ENCODE data around the gene NOP10.
"Not testable (repeated sequence)": the region's sequence is repeated elsewhere in the genome, so short reads cannot be mapped to it uniquely, and the experiment has no call there.

The NOP10 gene

DNA sequence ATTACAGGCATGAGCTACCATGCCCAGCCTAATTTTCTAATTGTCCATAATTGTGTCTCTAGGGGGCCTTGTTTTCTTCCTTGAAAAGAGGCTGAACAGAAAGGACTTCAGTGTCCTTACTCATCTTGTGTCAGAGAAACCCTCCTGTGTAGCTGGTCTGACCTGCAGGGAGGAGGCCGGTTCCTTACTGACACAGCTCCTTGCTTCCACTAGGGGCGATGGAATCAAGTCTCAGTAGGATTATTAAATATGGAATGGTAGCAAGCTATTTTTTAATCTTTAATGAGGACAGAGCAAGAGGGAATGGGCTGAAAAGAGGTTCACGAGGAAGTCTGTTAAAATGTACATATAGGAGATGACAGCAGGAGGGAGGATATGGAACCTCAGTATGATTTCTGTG is 15.4 kb upstream of the NOP10 start:
- no peak for DNase-seq

DNA sequence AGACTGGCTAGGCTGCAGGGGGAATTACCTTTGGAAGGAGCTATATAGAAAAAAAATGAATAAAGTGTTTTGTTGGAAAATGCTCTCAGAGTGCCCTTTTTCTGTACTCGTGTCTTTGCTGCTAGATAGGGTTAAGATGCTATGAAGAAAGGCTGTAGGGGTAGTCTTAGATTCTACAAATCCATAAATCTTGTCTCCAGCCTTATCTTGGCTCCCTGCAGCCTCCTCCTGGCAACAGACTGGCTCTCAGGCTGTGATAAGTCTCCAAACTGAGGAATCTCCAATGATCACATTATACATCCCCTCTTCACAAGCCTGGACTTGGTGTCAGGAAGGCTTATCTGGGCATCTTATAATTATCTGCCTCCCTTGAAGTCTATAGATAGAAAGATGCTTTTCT is 14.7 kb upstream of the NOP10 start:
- no peak for DNase-seq

DNA sequence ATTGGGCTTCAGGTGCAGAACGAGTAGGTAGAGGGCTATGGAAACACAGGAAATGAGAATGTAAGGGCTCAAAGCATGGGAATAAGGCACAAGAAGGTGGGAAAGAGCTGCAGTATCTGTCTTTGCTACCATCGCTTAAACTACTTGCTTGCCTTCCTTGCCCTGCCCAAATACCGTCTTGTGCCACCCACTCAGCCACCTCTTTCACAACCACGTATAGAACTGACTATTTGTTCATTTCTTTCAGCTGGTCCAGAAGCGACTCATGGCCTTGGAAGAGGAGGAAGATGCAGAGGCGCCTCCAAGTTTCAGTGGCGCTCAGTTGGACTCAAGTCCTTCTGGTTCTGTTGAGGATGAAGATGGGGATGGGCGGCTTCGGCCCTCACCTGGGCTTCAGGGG is 12.3 kb upstream of the NOP10 start:
- no peak for DNase-seq

DNA sequence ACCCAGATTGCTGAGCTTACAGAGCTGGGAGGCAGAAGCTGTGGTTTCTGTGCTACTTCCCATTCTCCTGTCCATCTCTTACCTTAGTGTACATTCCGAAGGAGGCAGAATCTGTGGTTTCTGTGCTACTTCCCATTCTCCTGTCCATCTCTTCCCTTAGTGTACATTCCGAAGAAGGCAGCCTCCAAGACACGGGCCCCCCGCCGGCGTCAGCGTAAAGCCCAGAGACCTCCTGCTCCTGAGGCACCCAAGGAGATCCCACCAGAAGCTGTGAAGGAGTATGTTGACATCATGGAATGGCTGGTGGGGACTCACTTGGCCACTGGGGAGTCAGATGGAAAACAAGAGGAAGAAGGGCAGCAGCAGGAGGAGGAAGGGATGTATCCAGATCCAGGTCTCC is 11.3 kb upstream of the NOP10 start:
- DNase-seq = no peak

DNA sequence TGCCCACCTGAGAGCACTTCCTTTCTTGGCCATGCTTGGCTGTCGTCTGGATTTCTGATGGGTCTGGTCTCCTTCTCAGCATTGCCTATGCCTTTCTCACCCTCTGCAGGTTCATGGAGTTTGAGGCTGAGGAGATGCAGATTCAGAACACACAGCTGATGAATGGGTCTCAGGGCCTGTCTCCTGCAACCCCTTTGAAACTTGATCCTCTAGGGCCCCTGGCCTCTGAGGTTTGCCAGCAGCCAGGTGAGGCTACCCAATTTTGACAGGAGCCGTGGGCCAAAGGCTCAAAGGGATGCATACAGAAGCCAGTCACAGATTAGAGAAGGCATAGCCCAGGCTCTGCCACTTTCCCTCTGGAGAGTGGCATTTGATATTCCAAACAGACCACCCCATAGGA is 10.7 kb upstream of the NOP10 start:
- no peak for DNase-seq

DNA sequence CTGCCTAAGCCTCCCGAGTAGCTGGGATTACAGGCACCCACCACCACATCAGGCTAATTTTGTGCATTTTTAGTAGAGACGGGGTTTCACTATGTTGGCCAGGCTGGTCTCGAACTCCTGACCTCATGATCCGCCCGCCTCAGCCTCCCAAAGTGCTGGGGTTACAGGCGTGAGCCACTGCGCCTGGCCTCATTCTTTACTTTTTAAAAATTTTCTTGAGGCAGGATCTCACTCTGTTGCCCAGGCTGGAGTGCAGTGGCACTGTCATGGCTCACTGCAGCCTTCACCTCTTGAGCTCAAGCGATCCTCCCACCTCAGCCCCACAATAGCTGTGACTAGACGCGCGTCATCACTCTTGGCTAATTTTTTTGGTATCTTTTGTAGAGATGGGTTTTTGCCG is 10.1 kb upstream of the NOP10 start:
- DNase-seq = not testable (repeated sequence)

DNA sequence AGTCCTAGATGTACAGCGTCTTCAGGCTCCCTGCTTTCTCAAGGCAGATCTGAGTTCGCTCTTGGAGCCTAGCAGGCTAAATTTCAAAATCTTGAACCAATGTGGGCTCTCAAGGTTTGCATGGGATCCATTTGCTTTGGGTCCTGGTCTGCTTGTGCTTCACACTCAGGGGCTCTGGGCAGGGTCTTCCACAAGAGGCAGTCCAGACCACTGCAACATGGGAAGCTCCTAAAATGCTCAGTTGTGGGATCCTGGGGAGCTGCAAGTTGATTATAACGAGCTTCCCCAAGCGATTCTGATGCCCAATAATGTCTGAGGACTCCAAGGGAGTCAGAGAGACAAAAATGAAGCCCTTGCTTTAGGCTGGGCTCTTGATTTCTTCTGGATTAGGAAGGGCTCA is 6.8 kb upstream of the NOP10 start:
- no peak for DNase-seq

DNA sequence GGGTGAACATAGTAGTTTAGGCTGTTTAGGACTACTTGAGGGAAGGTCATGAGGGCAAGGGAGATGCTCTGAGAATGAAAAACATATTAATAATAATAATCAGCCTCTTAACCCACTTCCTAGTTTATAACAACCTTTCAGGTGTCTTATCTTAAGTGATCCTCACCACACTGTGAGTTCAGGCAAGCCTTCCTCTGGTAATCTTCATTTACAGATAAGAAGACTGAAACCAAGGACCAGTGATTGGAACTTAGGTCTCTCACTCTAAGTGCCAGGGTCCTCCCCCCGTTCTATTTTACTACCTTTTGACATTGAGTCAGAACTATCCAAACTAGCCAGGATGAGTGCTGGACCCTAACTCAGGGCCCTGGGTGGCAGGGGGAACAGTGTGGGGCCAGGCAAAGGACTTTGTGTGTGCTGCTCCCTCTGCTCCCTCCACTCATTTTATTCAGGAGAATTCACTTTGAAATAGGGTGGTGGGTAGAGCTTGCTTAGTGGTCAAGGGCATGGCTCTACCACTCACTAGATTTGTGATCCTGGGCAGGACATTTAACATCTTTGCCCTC is 5.9 kb upstream of the NOP10 start:
- DNase-seq = no peak

DNA sequence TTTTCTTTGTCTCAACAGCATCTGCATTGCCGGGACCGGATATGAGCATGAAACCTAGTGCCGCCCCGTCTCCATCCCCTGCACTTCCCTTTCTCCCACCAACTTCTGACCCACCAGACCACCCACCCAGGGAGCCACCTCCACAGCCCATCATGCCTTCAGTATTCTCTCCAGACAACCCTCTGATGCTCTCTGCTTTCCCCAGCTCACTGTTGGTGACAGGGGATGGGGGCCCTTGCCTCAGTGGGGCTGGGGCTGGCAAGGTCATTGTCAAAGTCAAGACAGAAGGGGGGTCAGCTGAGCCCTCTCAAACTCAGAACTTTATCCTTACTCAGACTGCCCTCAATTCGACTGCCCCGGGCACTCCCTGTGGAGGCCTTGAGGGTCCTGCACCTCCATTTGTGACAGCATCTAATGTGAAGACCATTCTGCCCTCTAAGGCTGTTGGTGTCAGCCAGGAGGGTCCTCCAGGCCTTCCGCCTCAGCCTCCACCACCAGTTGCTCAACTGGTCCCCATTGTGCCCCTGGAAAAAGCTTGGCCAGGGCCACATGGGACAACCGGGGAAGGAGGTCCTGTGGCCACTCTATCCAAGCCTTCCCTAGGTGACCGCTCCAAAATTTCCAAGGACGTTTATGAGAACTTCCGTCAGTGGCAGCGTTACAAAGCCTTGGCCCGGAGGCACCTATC is 5.2 kb upstream of the NOP10 start:
- DNase-seq = no peak

DNA sequence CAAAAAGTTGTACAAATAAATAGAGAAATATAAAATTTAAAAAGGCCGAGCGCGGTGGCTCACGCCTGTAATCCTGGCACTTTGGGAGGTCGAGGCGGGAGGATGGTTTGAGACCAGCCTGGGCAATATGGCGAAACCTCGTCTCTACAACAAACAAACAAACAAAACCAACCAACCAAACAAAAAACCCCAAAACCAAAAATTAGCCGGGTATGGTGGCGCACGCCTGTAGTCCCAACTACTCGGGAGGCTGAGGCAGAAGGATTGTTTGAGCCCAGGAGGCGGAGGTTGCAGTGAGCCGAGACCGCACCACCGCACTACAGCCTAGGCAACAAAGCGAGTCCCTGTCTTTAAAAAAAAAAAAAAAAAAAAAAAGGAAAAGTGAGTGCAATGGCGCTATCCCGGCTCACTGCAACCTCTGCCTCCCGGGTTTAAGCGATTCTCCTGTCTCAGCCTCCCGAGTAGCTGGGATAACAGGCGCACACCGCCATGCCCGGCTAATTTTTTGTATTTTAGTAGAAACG is 661 bp downstream of the NOP10 start:
- DNase-seq = not testable (repeated sequence)

DNA sequence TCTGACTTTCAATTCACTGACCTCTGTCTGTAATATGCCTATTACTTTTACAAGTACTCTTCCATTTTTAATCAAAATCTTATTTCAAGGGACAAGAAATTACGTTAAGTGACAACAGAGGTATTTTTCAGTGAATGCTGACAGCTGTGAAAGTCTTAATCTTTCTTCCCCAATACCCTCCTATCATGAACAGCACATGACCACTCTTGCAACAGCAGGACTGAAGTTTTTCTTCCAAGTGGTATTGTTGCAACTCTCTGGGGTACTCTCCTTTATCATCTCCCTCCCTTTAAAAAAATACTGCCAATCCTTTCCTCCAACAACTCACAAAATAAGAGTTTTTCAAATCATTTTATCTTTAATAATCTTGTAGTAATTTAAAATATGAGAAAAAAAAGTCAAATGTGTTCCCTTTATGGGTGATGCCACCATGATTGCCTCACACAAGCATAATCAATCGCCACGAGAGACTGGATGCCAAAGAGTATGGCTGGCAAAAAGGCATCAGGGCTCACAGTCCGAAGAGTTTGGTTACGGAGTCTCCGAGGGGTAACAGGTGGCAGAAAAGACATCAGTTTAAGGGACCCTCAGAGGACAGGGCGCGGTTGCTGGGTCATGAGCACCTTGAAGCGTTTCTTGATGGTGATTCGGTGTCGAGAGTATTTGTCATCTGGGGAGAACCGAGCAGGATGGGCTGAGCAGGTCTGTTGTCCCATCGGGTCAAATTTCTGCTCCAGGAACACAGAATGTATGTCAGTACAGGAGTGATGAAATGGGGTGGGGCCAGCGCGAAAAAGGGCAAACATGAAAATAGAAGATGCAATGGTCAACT is 1.3 kb downstream of the NOP10 start:
- DNase-seq = no peak

DNA sequence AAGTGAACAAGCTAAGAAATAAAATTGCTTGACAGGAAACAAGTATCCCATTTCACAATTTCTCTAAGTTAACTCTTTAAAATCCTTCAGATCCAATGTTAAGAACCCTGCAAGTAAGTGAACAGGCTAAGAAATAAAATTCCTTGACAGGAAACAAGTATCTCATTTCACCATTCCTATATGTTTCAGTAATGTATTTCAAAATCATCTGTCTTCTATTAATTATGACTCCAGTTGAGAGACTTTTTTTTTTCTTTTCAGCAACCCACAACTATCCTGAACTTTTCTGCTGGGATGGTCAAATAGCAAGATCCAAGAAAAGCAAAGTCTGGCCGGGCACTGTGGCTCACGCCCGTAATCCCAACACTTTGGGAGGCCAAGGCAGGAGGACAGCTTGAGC is 3.0 kb downstream of the NOP10 start:
- DNase-seq = no peak

DNA sequence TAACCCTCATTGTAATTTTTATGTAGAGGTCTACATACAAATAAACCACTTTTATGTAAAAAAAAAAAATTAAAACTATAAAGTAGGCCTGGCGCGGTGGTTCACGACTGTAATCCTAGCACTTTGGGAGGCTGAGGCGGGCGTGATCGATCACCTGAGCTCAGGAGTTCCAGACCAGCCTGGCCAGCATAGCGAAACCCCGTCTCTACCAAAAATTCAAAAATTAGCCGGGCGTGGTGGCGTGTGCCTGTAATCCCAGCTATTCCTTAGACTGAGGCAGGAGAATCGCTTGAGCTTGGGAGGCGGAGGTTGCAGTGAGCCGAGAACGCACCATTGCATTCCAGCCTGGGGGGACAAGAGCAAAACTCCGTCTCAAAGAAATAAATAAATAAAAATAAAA is 4.6 kb downstream of the NOP10 start:
- no peak for DNase-seq

DNA sequence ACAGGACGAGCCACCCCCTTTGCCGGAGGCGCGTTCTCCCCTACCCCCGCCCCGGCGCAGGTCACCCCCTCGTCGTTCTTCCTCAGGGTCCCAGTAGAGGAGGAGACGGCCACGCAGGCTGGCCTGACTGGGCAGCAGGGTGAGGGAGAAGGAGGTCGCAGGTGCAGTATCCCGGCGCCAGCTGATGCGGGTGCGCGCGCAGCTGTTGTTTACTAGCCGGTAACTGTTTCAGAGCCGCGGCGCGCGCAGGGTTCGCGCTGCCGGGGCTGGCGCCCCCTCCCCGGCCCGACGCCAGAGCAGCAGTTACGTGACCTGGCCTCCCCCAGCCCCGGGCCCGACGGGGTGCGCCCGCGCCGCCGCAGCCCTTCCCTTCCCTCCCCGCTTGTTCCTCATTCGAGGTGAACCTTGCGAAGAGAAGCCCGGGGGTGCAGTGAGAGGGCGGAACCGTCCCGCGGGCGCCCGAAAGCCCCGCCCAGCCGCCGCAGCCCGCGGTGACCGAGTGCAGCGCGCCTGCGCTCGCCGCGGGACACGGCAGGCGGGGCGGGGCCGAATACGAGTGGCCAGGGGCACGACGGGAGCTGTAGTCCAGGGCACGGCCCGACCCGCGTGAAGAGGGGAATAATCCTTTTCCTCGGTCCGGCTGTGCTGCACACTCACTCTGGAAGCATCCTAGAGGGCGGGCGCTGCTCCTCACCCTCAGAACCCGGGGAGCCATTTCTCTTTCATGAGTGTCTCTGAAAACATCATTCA is 5.2 kb downstream of the NOP10 start, which contains the start of gene SLC12A6:
Gene SLC12A6 (minus strand): TSS at position 225 of the 750 bp plus-strand sequence. CDS start 1,101 bp downstream, outside the sequence.
- DNase-seq = peak; percentile 97

DNA sequence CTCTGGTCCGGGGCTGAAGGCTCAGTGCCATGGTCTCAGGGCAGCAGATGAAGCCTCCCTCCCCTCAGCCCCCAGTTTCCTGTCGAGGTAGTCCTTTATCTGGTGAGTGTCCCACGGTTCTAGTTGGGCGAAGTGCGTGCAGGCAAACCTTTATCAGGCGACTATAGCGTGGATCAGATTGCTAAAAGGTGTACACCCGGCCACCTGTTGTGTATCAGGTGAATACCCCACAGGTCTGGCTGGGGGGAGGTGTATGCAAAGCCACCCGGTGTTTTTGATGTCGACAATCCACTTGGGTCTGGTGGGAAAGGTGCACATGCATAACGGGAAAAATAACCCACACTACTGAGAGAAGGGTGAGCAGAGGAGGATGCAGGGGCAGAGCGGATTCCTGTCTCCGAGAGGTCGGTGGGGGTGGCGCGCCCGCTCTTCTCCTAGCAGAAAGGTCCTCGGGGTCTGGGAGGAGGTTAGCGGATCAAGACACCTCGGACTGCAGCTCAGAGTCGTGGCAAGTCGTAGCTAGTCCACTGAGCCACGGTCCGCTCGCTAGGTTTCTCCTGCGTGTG is 5.9 kb downstream of the NOP10 start:
- peak; percentile 67 for DNase-seq

DNA sequence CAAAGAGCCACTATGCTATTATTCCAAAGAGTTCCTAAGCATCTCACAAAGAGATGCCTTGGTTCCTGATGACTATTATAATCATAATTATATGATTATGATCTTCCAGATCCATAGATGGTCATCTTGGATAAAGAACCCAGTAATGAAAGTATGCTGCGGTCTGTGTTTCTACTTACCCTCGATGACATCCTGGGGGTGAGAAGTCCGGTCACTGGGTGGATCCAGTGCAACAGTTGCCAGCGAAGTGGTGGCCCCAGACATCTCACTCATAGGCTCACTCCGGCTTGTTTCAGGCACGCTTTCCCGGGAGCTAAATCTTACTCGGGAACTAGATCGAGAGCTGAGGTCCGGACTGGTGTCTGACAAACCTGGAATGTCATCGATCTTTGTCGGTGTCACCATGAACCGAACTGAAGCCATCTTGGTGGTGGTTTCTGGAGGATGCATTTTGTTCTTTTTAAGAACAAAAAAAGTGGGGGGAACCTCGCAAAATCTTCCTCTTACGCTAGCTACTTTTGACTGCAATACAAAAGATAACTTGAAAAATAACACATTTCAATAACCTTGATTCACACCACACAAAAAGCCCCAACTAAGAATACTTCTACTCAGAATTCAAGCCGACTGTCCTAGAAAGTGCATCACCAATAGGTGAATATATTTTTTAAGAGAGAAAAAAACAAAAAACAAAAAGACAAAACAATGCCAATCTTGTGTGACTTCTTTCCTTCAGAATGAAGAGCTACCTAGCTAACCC is 6.5 kb downstream of the NOP10 start:
- no peak for DNase-seq

DNA sequence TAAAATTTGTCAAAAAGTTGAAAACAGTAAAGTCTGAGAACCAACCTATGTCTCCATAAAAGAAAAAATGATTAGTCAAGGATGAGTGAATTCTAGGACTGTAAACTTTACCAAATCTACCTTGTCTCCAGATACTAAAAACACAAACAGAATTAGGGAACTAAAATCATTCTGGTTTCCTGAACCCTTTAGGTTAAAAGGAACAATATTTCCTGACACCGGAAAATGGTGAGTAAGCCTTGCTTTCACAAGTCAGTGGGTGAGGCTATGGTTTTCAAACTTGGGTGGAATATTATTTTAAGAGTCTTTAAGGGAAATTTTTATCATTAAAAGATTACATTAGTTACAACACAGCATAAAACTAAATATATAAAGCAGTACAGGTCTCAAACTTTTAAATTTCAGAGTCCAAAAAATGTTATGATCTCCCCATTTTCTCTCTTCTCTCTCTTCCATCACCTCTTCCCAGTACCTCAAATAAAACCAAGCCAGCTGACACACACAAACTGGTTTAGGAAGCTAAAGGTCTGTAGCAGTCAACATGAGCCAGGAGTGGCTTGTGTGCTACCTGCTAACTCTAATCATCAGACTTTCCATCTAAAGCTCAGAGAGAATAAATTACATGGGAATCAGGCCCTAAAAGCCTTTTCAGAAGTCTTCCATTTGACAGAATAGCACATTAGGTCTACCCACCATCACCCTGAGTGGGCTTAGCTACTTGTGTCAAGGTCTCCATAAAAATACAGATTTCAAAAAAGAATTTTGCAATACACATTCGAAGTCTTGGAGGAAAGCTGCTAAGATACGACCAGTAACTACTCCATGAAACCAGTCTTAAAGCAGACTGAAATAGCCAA is 7.5 kb downstream of the NOP10 start:
- DNase-seq = no peak

DNA sequence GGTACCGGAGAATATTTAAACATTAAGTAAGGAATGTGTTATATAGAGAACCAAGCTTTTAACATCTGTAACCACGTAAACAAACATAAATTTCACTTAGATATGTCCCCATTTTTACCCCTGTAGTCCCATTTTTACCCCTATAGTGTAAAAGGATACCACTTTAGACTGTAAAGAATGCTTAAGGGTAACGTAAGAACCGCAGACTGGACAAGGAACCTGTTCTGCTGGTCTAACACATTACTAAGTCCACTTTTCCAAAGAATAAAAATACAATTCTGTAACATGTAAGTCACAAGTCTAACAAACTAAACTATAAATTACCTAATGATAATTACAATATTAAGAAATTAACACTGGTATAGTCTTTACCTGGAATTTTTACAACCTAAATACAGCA is 8.3 kb downstream of the NOP10 start:
- no peak for DNase-seq

DNA sequence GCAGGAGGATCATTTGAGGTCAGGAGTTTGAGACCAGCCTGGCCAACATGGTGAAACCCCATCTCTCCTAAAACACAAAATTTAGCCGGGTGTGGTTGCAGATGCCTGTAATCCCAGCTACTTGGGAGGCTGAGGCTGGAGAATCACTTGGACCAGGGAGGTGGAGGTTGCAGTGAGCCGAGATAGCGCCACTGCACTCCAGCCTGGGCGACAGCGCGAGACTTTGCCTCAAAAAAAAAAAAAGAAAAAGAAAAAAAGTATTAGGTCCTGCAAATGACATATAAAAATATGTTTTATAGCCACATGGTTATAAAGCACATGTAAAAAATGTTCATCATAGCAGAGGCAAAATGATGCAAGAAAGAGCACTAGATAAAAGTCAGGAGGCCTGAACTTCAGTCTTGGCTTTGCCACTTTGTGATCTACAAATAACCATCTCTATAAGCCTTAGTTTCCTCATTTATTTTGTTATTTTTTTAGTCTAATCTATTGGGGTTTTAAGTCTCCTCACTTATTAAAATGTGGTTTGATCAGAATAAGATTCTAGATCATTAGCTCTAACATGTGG is 10.3 kb downstream of the NOP10 start:
- DNase-seq = no peak

DNA sequence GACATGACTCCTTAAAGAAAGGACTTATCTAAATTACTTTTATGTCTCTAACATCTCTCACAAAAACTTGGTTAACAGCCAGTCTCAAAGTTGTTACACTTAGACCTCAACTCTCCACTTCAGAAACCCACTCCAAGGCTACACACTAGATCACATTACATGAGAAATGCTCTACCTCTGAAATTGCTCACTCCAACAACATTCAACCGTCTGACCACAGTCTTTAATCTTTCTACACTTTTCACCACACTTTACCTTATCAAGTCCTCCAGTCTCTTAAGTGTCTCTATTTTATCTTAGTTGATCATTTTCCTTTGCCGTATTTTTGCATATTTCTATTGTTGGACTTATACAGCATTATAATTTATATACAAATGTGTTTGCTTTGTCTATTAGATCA is 11.1 kb downstream of the NOP10 start:
- no peak for DNase-seq

DNA sequence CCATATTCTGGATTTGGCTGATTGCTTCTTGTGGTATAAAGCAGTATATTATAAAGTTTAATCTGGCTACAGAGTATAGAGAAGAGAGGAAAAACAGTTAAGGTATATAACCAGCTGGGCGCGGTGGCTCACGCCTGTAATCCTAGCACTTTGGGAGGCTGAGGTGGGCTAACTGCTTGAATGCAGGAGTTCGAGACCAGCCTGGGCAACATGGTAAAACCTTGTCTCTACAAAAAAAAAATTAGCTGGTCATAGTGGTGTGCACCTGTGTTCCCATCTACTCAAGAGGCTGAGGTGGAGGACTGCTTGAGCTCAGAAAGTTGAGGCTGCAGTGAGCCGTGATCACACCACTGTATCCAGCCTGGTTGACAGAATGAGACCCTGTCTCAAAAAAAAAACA is 12.7 kb downstream of the NOP10 start:
- DNase-seq = no peak
